ENCODE measurements around the gene CYTH3.

DNA sequence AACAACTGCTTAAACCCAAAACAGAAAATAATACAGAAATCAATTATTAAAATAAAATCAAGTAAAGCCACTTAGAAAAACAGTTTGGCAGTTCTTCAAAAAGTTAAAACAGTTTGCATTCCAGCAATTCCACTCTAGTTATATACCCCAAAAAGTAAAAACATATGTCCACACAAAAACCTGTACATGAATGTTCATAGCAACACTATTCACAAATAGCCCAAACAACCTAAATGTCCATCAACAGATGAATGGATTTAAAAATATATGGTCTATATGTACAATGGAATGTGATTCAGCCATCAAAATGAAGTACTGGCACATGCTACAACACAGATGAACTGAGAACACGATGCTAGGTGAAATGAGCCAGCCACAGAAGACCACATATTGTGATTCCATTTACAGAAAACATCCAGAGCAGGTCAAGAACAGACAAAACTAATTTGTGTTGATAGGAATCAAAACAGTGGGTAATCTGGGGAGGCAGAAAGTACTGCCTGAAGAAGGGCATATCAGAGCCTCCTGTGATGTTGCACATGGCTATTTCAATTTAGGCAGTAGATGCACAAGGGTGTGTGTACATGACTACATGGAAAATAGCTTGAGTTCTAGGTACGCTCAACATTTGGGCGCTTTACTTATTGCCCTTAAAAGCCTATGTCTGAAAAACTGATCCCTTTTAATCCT lies 66.3 kb downstream of the CYTH3 start:
- TF ChIP-seq, protein P1, sequence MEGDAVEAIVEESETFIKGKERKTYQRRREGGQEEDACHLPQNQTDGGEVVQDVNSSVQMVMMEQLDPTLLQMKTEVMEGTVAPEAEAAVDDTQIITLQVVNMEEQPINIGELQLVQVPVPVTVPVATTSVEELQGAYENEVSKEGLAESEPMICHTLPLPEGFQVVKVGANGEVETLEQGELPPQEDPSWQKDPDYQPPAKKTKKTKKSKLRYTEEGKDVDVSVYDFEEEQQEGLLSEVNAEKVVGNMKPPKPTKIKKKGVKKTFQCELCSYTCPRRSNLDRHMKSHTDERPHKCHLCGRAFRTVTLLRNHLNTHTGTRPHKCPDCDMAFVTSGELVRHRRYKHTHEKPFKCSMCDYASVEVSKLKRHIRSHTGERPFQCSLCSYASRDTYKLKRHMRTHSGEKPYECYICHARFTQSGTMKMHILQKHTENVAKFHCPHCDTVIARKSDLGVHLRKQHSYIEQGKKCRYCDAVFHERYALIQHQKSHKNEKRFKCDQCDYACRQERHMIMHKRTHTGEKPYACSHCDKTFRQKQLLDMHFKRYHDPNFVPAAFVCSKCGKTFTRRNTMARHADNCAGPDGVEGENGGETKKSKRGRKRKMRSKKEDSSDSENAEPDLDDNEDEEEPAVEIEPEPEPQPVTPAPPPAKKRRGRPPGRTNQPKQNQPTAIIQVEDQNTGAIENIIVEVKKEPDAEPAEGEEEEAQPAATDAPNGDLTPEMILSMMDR (IDR thresholded peaks at IDR 0.05; ENCODE audit: poor library complexity), result no peak
- no peak for TF ChIP-seq EZH2phosphoT487 (IDR thresholded peaks at IDR 0.05; ENCODE audit: low read depth, severe bottlenecking, unreplicated experiment)

Data from hepatocyte (in vitro differentiated cells).